Endothelial cell of umbilical vein (primary cell): ENCODE results near the gene LRG1. TPM values are rescaled to one million over a fixed set of nuclear protein-coding genes. Genes with fewer than 3 reads are reported as not detected.

Source experiments
- BruUV-seq: library from RNA; stranded (reverse); fragments of 400-500 nt; replicated peaks from 2 replicates; lab custom pipeline; 2021; lab: Mats Ljungman, UMichigan
- CTCF ChIA-PET: fragments of 300-600, 350-600 bp; sonication (Branson Sonifier 250); formaldehyde crosslinking; loops from one replicate; lab custom pipeline; 2021; ENCODE audit warnings: antibody characterized with exemption, inconsistent platforms; lab: Charles Lee
- POLR2A ChIA-PET: fragments of 300-600, 350-600 bp; sonication (Branson Sonifier 250); formaldehyde crosslinking; loops from one replicate; lab custom pipeline; 2021; ENCODE audit warnings: antibody characterized with exemption, inconsistent platforms; lab: Charles Lee
- DNase-seq: peaks from one replicate; pipeline ENCODE4 v3.0.0-alpha.2; 2011; ENCODE audit warnings: low read depth, low spot score
- FAIRE-seq: peaks from 2 replicates; lab custom pipeline; 2011; peaks lifted over from hg19 to GRCh38; lab: Jason Lieb, UNC
- H2AFZ ChIP-seq: 2 replicates; pipeline ENCODE4 v1.6.0; 2012; ENCODE audit warnings: low read depth, low read length, control low read depth, inconsistent platforms
- H3K27ac ChIP-seq: 2 replicates; pipeline ENCODE4 v1.5.1; 2011; ENCODE audit warnings: low read depth, mild to moderate bottlenecking, control low read depth, low read length, moderate library complexity; ENCODE audit not compliant: insufficient read depth
- H3K27me3 ChIP-seq, 2 experiments: 2 replicates each; pipeline versions ENCODE4 v1.6.0 to v1.6.1; 2011; ENCODE audit warnings: low read length in 2 of 2, mixed read lengths in 1 of 2; ENCODE audit not compliant: control insufficient read depth in 2 of 2, insufficient read depth in 2 of 2
- H3K36me3 ChIP-seq, 2 experiments: 2 replicates in 1 of 2; 3 replicates in 1 of 2; pipeline ENCODE4 v1.5.1; 2011; ENCODE audit warnings: low read length in 2 of 2, mild to moderate bottlenecking in 1 of 2, moderate library complexity in 1 of 2; ENCODE audit not compliant: control insufficient read depth in 2 of 2, insufficient read depth in 2 of 2; ENCODE audit errors: extremely low read depth in 1 of 2
- H3K4me1 ChIP-seq: 3 replicates; pipeline ENCODE4 v1.5.1; 2011; ENCODE audit warnings: mild to moderate bottlenecking, low read length; ENCODE audit not compliant: control insufficient read depth, insufficient read depth; ENCODE audit errors: extremely low read depth
- H3K4me2 ChIP-seq: 2 replicates; pipeline ENCODE4 v1.6.1; 2011; ENCODE audit warnings: low read length, control low read depth, mixed read lengths; ENCODE audit not compliant: insufficient read depth
- H3K4me3 ChIP-seq, 3 experiments: fragments of 200-600 bp in 1 of 3; sonication (generic), shearing (Covaris generic) in 1 of 3; replicated peaks in 1 of 3; 2 replicates each; pipeline ENCODE4 v1.5.1; 2011 to 2016; ENCODE audit warnings: control low read depth in 3 of 3, low read length in 3 of 3, mild to moderate bottlenecking in 2 of 3, inconsistent platforms in 1 of 3, low read depth in 1 of 3, moderate library complexity in 1 of 3; ENCODE audit not compliant: insufficient read depth in 1 of 3
- H3K79me2 ChIP-seq: 2 replicates; pipeline ENCODE4 v1.6.0; 2012; ENCODE audit warnings: low read length, inconsistent platforms; ENCODE audit not compliant: control insufficient read depth, insufficient read depth
- H3K9ac ChIP-seq: replicated peaks from 2 replicates; pipeline ENCODE3; 2011; ENCODE audit warnings: low read length, control low read depth; ENCODE audit not compliant: insufficient read depth; ENCODE audit errors: extremely low read depth
- H3K9me1 ChIP-seq: replicated peaks from 3 replicates; pipeline ENCODE4 v1.6.0; 2011; ENCODE audit warnings: mild to moderate bottlenecking, low read length; ENCODE audit not compliant: control insufficient read depth, insufficient read depth; ENCODE audit errors: extremely low read depth
- H3K9me3 ChIP-seq: replicated peaks from 2 replicates; pipeline ENCODE4 v1.5.1; 2012; ENCODE audit warnings: low read length, inconsistent platforms; ENCODE audit not compliant: control insufficient read depth, insufficient read depth
- H4K20me1 ChIP-seq: replicated peaks from 2 replicates; pipeline ENCODE3; 2011; ENCODE audit warnings: mild to moderate bottlenecking, low read length; ENCODE audit not compliant: control insufficient read depth, insufficient read depth; ENCODE audit errors: extremely low read depth
- EZH2 ChIP-seq: IDR thresholded peaks from 2 replicates; pipeline ENCODE4 v1.6.1; 2012; ENCODE audit warnings: borderline replicate concordance, low read depth, mild to moderate bottlenecking, moderate library complexity, low read length, inconsistent platforms; ENCODE audit not compliant: severe bottlenecking
- FOS ChIP-seq: IDR thresholded peaks from 2 replicates; pipeline ENCODE4 v1.6.1; 2011; ENCODE audit warnings: mild to moderate bottlenecking, low read length, moderate library complexity, borderline replicate concordance; ENCODE audit not compliant: insufficient read depth
- GATA2 ChIP-seq: IDR thresholded peaks from 2 replicates; pipeline ENCODE4 v1.7.0; 2011; ENCODE audit warnings: low read depth, mild to moderate bottlenecking, moderate library complexity, mixed read lengths, low read length; ENCODE audit not compliant: insufficient read length, insufficient read depth
- JUN ChIP-seq: IDR thresholded peaks from 2 replicates; pipeline ENCODE4 v1.6.1; 2011; ENCODE audit warnings: borderline replicate concordance, low read depth; ENCODE audit not compliant: insufficient read length, insufficient read depth
- MAX ChIP-seq: IDR thresholded peaks from 2 replicates; pipeline ENCODE4 v1.6.1; 2011; ENCODE audit not compliant: insufficient read depth, insufficient read length
- MYC ChIP-seq: IDR thresholded peaks from one replicate; pipeline ENCODE4 v1.6.1; 2011; ENCODE audit warnings: mild to moderate bottlenecking, low read depth, low read length
- POLR2A ChIP-seq: IDR thresholded peaks from 2 replicates; pipeline ENCODE4 v1.6.1; 2012; ENCODE audit warnings: low read depth, mild to moderate bottlenecking, control low read depth, low read length
- POLR2AphosphoS5 ChIP-seq: IDR thresholded peaks from 2 replicates; pipeline ENCODE4 v1.6.1; 2012; ENCODE audit warnings: low read depth, mild to moderate bottlenecking, control low read depth, low read length, moderate library complexity; ENCODE audit not compliant: insufficient read depth
- dilution Hi-C: fragments of 300-500 bp; cut with MboI; formaldehyde crosslinking; loops from one replicate; pipeline ENCODE4 v1.15.0; 2019; ENCODE audit warnings: low sequenced_read_pairs; ENCODE audit not compliant: extremely low pct_ligation_motif_present
- intact Hi-C: fragments of 100-400 bp; cut with micrococcal nuclease; formaldehyde crosslinking; loops from one replicate; pipeline ENCODE4 v1.10.0; 2022
- polyA plus RNA-seq, 4 experiments: library from polyadenylated mRNA; depleted of rRNA in 3 of 4; stranded (reverse) in 3 of 4; unstranded in 1 of 4; fragments of >200 nt; gene quantifications; 2 replicates each; pipeline versions ENCODE4 v1.2.1 to v1.2.3, GENCODE V29; 2011 to 2012; ENCODE audit warnings: missing spikeins in 1 of 4
- total RNA-seq: library from RNA; stranded (reverse); gene quantifications from 2 replicates; pipeline ENCODE4 v1.2.3, GENCODE V29; 2021
- TF ChIP-seq, protein P1 (sequence below), 2 donors: IDR thresholded peaks; 1 replicate in 1 of 2; 2 replicates in 1 of 2; pipeline ENCODE4 v1.5.1; 2011; ENCODE audit warnings: low read length in 2 of 2, mild to moderate bottlenecking in 2 of 2, moderate library complexity in 2 of 2, control low read depth in 1 of 2, inconsistent platforms in 1 of 2, low read depth in 1 of 2; ENCODE audit not compliant: insufficient read depth in 1 of 2; ENCODE audit errors: extremely low read depth in 1 of 2

Gene LRG1
- total and polyA plus RNA-seq, 2 donors (not counting 3 experiments of a cell fraction or from before 2014, with no cell fraction given), result 0.21 to 0.31 TPM

DNA sequence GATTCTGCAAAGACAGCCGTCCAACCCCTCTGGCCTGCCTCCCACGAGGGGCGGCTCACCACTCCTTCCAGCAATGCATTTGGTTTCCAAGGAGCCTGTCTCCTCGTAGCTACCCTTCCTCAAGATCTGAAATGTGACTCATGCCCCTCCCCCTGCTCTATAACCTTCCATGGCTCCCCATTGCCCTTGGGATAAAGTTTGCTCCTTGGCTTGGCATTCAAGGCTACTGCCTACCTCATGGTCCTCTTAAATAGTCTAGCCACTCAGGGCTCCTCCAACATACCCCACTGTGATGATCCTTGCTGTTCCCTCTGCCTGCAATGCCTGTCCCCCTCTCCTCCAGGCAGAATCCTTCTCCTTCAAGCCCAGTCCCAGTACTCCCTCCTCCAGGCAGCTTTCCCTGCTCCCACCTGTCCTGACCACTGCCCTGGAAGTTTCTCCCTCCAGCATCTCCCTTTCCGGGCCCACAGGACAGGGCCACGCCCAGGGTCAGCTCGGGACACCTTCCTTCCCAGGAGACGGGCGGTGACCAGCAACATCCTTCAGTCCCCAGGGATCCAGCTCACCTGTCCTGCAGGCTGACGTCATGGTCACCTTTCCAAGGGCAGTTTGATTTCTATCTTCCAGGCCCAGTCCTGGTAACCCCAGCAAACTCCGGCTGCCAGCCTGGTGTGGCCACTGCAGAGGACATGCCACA lies 38.9 kb upstream of the LRG1 start:
- Histone ChIP-seq H4K20me1 (no peaks in the 10 kb centered on the region), H3K9me1 (no peaks in the 10 kb centered on the region), H3K4me3 (no peak overlapping the region), H3K4me2 (no peak overlapping the region), H3K4me1 (peaks cover 32% of the 10 kb centered on the region), H3K36me3 (peaks cover 0 to 8% of the 10 kb centered on the region in 2 experiments), H3K9ac (no peak overlapping the region), H2AFZ (no peak overlapping the region), H3K27me3 (no peaks in the 10 kb centered on the region), H3K79me2 (no peaks in the 10 kb centered on the region), H3K9me3 (no peaks in the 10 kb centered on the region), H3K27ac (no peak overlapping the region)
- CTCF ChIA-PET, result interaction anchor here (1.4 to 5.7 kb wide), 3 partner anchors 11 to 55 kb away, joined by 4 to 75 read pairs (median 18); partner anchors contain the start of gene SEMA6B
- intact Hi-C loops, result loop anchor here (5.0 kb wide), 1 partner anchor 144 kb away; the partner anchor contains the start of gene DPP9
- DNase-seq (no peak), FAIRE-seq (no peak)
- POLR2A ChIA-PET, result no interaction called here
- dilution Hi-C loops, result no loop called here
- TF ChIP-seq MAX (no peak), FOS (no peak), GATA2 (no peak), JUN (no peak), POLR2A (no peak), MYC (no peak), POLR2AphosphoS5 (no peak), EZH2 (no peak)
- TF ChIP-seq, protein P1, sequence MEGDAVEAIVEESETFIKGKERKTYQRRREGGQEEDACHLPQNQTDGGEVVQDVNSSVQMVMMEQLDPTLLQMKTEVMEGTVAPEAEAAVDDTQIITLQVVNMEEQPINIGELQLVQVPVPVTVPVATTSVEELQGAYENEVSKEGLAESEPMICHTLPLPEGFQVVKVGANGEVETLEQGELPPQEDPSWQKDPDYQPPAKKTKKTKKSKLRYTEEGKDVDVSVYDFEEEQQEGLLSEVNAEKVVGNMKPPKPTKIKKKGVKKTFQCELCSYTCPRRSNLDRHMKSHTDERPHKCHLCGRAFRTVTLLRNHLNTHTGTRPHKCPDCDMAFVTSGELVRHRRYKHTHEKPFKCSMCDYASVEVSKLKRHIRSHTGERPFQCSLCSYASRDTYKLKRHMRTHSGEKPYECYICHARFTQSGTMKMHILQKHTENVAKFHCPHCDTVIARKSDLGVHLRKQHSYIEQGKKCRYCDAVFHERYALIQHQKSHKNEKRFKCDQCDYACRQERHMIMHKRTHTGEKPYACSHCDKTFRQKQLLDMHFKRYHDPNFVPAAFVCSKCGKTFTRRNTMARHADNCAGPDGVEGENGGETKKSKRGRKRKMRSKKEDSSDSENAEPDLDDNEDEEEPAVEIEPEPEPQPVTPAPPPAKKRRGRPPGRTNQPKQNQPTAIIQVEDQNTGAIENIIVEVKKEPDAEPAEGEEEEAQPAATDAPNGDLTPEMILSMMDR (IDR thresholded peaks at IDR 0.05; ENCODE audit: extremely low read depth in 1 of 2, insufficient read depth in 1 of 2, low read depth in 1 of 2, low read length in 2 of 2), result no peak
- no TSS peak for BruUV-seq
